Upper lobe of left lung (tissue), 6 donors: Measurements from ENCODE around the gene CABLES1. TPM values are rescaled to one million over a fixed set of nuclear protein-coding genes. Genes with fewer than 3 reads are reported as not detected.

Experiments
- ATAC-seq, 2 donors: fragments of 200-7000 bp; cut with Tn5 transposase; one replicate each; pipeline ENCODE4 v1.9.1; 2022; ENCODE audit warnings: mild to moderate bottlenecking in 2 of 2, moderate library complexity in 2 of 2; ENCODE audit not compliant: low FRiP score in 2 of 2
- DNase-seq, 2 donors: peaks; one replicate each; pipeline ENCODE4 v3.0.0-alpha.2; 2019 to 2020
- H3K27ac ChIP-seq, 4 donors: fragments of 200-600 bp; sonication (generic); one replicate each; pipeline ENCODE4 v1.5.1; 2016 to 2019
- H3K27me3 ChIP-seq, 4 donors: fragments of 200-600 bp; sonication (generic); one replicate each; pipeline ENCODE4 v1.5.1; 2017 to 2019
- H3K36me3 ChIP-seq, 4 donors: fragments of 200-600 bp; sonication (generic); one replicate each; pipeline ENCODE4 v1.5.1; 2016 to 2019
- H3K4me1 ChIP-seq, 4 donors: fragments of 200-600 bp; sonication (generic); one replicate each; pipeline ENCODE4 v1.5.1; 2018 to 2019
- H3K4me3 ChIP-seq, 4 donors: fragments of 200-600 bp; sonication (generic); one replicate each; pipeline ENCODE4 v1.5.1; 2017 to 2019; ENCODE audit warnings: mild to moderate bottlenecking in 2 of 4, moderate library complexity in 1 of 4
- H3K9me3 ChIP-seq, 4 donors: fragments of 200-600 bp; sonication (generic); one replicate each; pipeline ENCODE4 v1.5.1; 2018 to 2019
- CTCF ChIP-seq, 6 experiments: fragments of 450-650 bp in 4 of 6; fragments of 200-600 bp in 2 of 6; sonication (generic) in 2 of 6; IDR thresholded peaks; one replicate each; pipeline ENCODE4 v1.5.1; 2016 to 2019; ENCODE audit warnings: antibody characterized with exemption in 6 of 6
- EP300 ChIP-seq, 4 donors: sonication (generic); formaldehyde crosslinking; IDR thresholded peaks; one replicate each; pipeline ENCODE4 v1.5.1; 2017; ENCODE audit warnings: antibody characterized with exemption in 4 of 4, control low read depth in 2 of 4
- POLR2A ChIP-seq, 4 donors: fragments of 450-650 bp; IDR thresholded peaks; one replicate each; pipeline ENCODE4 v1.5.1; 2016 to 2017; ENCODE audit warnings: antibody characterized with exemption in 4 of 4, mild to moderate bottlenecking in 2 of 4
- POLR2AphosphoS5 ChIP-seq, 2 donors: sonication (generic); formaldehyde crosslinking; IDR thresholded peaks; one replicate each; pipeline ENCODE4 v1.5.1; 2017; ENCODE audit warnings: antibody characterized with exemption in 2 of 2
- WGBS, 2 donors: methylation state at CpG; one replicate each; pipeline ENCODE4 v1.1.5; 2017 to 2018; 5-methylcytosine and 5-hydroxymethylcytosine counted together
- total RNA-seq, 6 donors: library from RNA; depleted of rRNA in 4 of 6; stranded (reverse); fragments of >200 nt in 4 of 6; gene quantifications; one replicate each; pipeline versions ENCODE4 v1.1.0 to v1.2.1, GENCODE V29; 2016 to 2021
- donor health status: DM: no; HTN: no; CAD: no; lungs with moderate emphysema.
- donor health status: DM: no; HTN: yes; CAD: no; lungs with severe emphysema.

CABLES1 gene
- total RNA-seq, 6 donors from 2014 or later: 24.6 to 63.9 (median 40.9) TPM

- ATAC-seq (peak; percentile 47 to 55), DNase-seq (peak; percentile 41 to 54)
- H3K4me3 ChIP-seq: no peak overlapping the region
- no peaks in the 10 kb centered on the region for H3K36me3 ChIP-seq
- 18 to 21% methylated on average over 6 to 9 of the region's 9 CpGs for WGBS, 2 donors
- H3K4me1 ChIP-seq: peaks cover 36 to 44% (median 41%) of the 10 kb centered on the region in 4 donors
- peak overlapping the region; percentile 69 to 87 (median 78) for H3K27ac ChIP-seq
- TF ChIP-seq POLR2AphosphoS5 (IDR thresholded peaks at IDR 0.05) (no peak), CTCF (IDR thresholded peaks at IDR 0.05) (no peak), EP300 (IDR thresholded peaks at IDR 0.05) (no peak), POLR2A (IDR thresholded peaks at IDR 0.05) (no peak)
- H3K9me3 ChIP-seq: no peaks in the 10 kb centered on the region
- no peaks in the 10 kb centered on the region for H3K27me3 ChIP-seq
These were observed 8.6 kb downstream of the CABLES1 start for GRCh38 chr18:23143815-23144261.

GRCh38 chr18:23144640-23145039 lies 9.4 kb downstream of the CABLES1 start:
- H3K9me3 ChIP-seq: no peaks in the 10 kb centered on the region
- WGBS, 2 donors: 81 to 88% methylated on average over 5 to 7 of the region's 7 CpGs
- peak overlapping the region in 3 of 4 donors; percentile 69 to 87 (median 84) for H3K27ac ChIP-seq
- DNase-seq (no peak), ATAC-seq (no peak)
- no peak for TF ChIP-seq POLR2A (IDR thresholded peaks at IDR 0.05)
- H3K36me3 ChIP-seq: no peaks in the 10 kb centered on the region
- no peak overlapping the region for H3K4me3 ChIP-seq
- peaks cover 36 to 42% (median 41%) of the 10 kb centered on the region in 4 donors for H3K4me1 ChIP-seq
- no peaks in the 10 kb centered on the region for H3K27me3 ChIP-seq

- Histone ChIP-seq H3K27ac (no peak overlapping the region), H3K4me3 (no peak overlapping the region), H3K36me3 (no peaks in the 10 kb centered on the region), H3K4me1 (peaks cover 36 to 40% (median 37%) of the 10 kb centered on the region in 4 donors), H3K9me3 (no peaks in the 10 kb centered on the region), H3K27me3 (no peaks in the 10 kb centered on the region)
- TF ChIP-seq POLR2A (IDR thresholded peaks at IDR 0.05) (no peak), CTCF (IDR thresholded peaks at IDR 0.05) (no peak), POLR2AphosphoS5 (IDR thresholded peaks at IDR 0.05) (no peak), EP300 (IDR thresholded peaks at IDR 0.05) (no peak)
- no peak for DNase-seq
- WGBS, 2 donors: 82 to 83% methylated on average over 5 of the region's 5 CpGs
- ATAC-seq: no peak
These were observed 10.3 kb downstream of the CABLES1 start for GRCh38 chr18:23145621-23146020.

GRCh38 chr18:23146861-23147469 lies 11.7 kb downstream of the CABLES1 start:
- ATAC-seq (no peak), DNase-seq (no peak)
- Histone ChIP-seq H3K4me1 (peaks cover 23 to 26% (median 24%) of the 10 kb centered on the region in 4 donors), H3K4me3 (no peak overlapping the region), H3K27ac (no peak overlapping the region), H3K9me3 (no peaks in the 10 kb centered on the region), H3K36me3 (no peaks in the 10 kb centered on the region), H3K27me3 (no peaks in the 10 kb centered on the region)
- WGBS, 2 donors: 82 to 87% methylated on average over 11 of the region's 11 CpGs
- TF ChIP-seq CTCF (IDR thresholded peaks at IDR 0.05) (no peak), POLR2A (IDR thresholded peaks at IDR 0.05) (no peak), EP300 (IDR thresholded peaks at IDR 0.05) (no peak)

- DNase-seq (no peak), ATAC-seq (no peak)
- Histone ChIP-seq H3K4me3 (no peak overlapping the region), H3K27me3 (no peaks in the 10 kb centered on the region), H3K4me1 (peaks cover 10 to 12% (median 10%) of the 10 kb centered on the region in 4 donors), H3K36me3 (no peaks in the 10 kb centered on the region), H3K9me3 (no peaks in the 10 kb centered on the region), H3K27ac (no peak overlapping the region)
- 88 to 91% methylated on average over 4 to 5 of the region's 5 CpGs for WGBS, 2 donors
- TF ChIP-seq POLR2AphosphoS5 (IDR thresholded peaks at IDR 0.05) (no peak), POLR2A (IDR thresholded peaks at IDR 0.05) (no peak), CTCF (IDR thresholded peaks at IDR 0.05) (no peak), EP300 (IDR thresholded peaks at IDR 0.05) (no peak)
These were observed 13.1 kb downstream of the CABLES1 start for GRCh38 chr18:23148382-23148781.
